Purkinje cell (primary cell): ENCODE results near the gene TAF11L11. TPM values are rescaled to one million over a fixed set of nuclear protein-coding genes. Genes with fewer than 3 reads are reported as not detected.

ENCODE experiments used
- polyA plus RNA-seq: library from polyadenylated mRNA; unstranded; fragments of >200 nt; fragmentation: Nextera tagmentation; gene quantifications from 2 replicates; pipeline ENCODE4 v1.2.1, GENCODE V29; 2014

The TAF11L11 gene
- polyA plus RNA-seq: not detected in 2 replicates

GRCh38 chr5:17603880-17604279, at the start of gene TAF11L11:
Gene TAF11L11, plus strand, starts transcription at chr5:17604183.

GRCh38 chr5:17585658-17586057, 18.3 kb upstream of the TAF11L11 start, which contains the start of gene TAF11L7:
Gene TAF11L7, minus strand, starts transcription at chr5:17585758.

GRCh38 chr5:17590860-17591259, 13.1 kb upstream of the TAF11L11 start, which contains the start of gene TAF11L8:
Gene TAF11L8, minus strand, starts transcription at chr5:17590960.

GRCh38 chr5:17594255-17594654, 9.7 kb upstream of the TAF11L11 start, which contains the start of gene TAF11L9:
Gene TAF11L9, minus strand, starts transcription at chr5:17594394.

GRCh38 chr5:17597728-17598127, 6.3 kb upstream of the TAF11L11 start, which contains the start of gene TAF11L10:
Gene TAF11L10, minus strand, starts transcription at chr5:17597828.

GRCh38 chr5:17610092-17610491, 6.1 kb downstream of the TAF11L11 start, which contains the start of gene TAF11L12:
Gene TAF11L12, plus strand, starts transcription at chr5:17610392.

GRCh38 chr5:17631788-17632187, 27.8 kb downstream of the TAF11L11 start, which contains the start of gene TAF11L13:
Gene TAF11L13, plus strand, starts transcription at chr5:17632088.

GRCh38 chr5:17634160-17634559, 30.2 kb downstream of the TAF11L11 start, which contains the start of gene TAF11L14:
Gene TAF11L14, plus strand, starts transcription at chr5:17634460.

Other genes with a start within 250 kb of the TAF11L11 start
- gene TAF11L2, start 106.0 kb upstream of the TAF11L11 start, polyA plus RNA-seq: not detected in 2 replicates
- not detected in 2 replicates for gene TAF11L3, start 85.8 kb upstream of the TAF11L11 start, polyA plus RNA-seq
- gene TAF11L4, start 82.4 kb upstream of the TAF11L11 start, polyA plus RNA-seq: not detected in 2 replicates
- not detected in 2 replicates for gene TAF11L5, start 78.9 kb upstream of the TAF11L11 start, polyA plus RNA-seq
- not detected in 2 replicates for gene TAF11L6, start 75.5 kb upstream of the TAF11L11 start, polyA plus RNA-seq
- not detected in 2 replicates for gene TAF11L7, start 18.4 kb upstream of the TAF11L11 start, polyA plus RNA-seq
- not detected in 2 replicates for gene TAF11L8, start 13.2 kb upstream of the TAF11L11 start, polyA plus RNA-seq
- gene TAF11L9, start 9.8 kb upstream of the TAF11L11 start, polyA plus RNA-seq: not detected in 2 replicates
- gene TAF11L10, start 6.4 kb upstream of the TAF11L11 start, polyA plus RNA-seq: not detected in 2 replicates
- gene TAF11L12, start 6.2 kb downstream of the TAF11L11 start, polyA plus RNA-seq: not detected in 2 replicates
- not detected in 2 replicates for gene TAF11L13, start 27.9 kb downstream of the TAF11L11 start, polyA plus RNA-seq
- not detected in 2 replicates for gene TAF11L14, start 30.3 kb downstream of the TAF11L11 start, polyA plus RNA-seq